ENCODE data around the gene UGT1A6.

GRCh38 chr2:233743464-233744259, 51.0 kb downstream of the UGT1A6 start:
- TF ChIP-seq RAD21 (conservative IDR thresholded peaks at IDR 0.05 in 1 of 2, IDR thresholded peaks at IDR 0.05 in 1 of 2) = no peak
- TF ChIP-seq CTCF (IDR thresholded peaks at IDR 0.05) = no peak
- TF ChIP-seq POLR2A (IDR thresholded peaks at IDR 0.05; ENCODE audit: low read length) = no peak
- no peak for TF ChIP-seq PHF8 (IDR thresholded peaks at IDR 0.05; ENCODE audit: borderline replicate concordance, low read depth)
- no peak for TF ChIP-seq EP300 (IDR thresholded peaks at IDR 0.05)
- TF ChIP-seq MAX (IDR thresholded peaks at IDR 0.05) = no peak
- no peak for TF ChIP-seq HOXB13 (CRISPR knock-in tag; IDR thresholded peaks at IDR 0.05; ENCODE audit: low read depth)
- no peak for TF ChIP-seq JUN (IDR thresholded peaks at IDR 0.05)
- no peak for TF ChIP-seq PBX3 (IDR thresholded peaks at IDR 0.05)
- no peak for TF ChIP-seq MYC (IDR thresholded peaks at IDR 0.05; ENCODE audit: borderline replicate concordance, low read length)
- TF ChIP-seq POLR2AphosphoS2 (conservative IDR thresholded peaks at IDR 0.05; ENCODE audit: low read length) = no peak
- TF ChIP-seq CBX8 (IDR thresholded peaks at IDR 0.05) = no peak

All from A549 (cell line).